Fibroblast of gingiva (primary cell): ENCODE data around the gene SHROOM3.

Experiments used
- DNase-seq: peaks from one replicate; pipeline ENCODE4 v3.0.0-alpha.2; 2011; ENCODE audit warnings: low read depth

SHROOM3 gene

DNA sequence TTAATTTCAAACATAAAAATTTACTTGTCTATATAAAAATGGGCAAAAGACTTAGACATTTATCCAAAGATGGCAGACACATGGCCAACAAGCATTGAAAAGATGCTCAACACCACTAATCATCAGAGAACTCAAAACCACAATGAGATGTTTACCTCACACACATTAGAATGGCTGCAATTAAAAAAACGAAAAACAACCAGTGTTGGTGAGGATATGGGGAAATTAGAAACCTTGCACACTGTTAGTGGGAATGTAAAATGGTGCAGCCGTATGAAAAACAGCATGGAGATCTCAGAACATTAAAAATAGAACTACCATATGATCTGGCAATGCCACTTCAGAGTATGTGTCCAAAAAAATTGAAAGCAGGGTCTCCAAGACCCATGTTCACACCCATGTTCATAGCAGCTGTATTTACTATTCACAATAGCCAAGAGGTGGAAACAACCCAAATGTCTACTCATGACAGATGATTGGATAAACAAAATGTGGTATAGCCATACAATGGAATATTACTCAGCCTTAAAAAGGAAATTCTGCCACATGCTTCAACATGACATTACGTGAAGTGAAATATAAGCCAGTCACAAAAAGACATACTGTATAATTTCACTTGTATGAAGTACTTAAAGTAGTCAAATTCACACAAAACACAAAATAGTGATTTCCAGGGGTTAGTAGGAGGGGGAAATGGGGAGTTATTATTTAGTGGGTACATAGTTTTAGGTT lies 316.7 kb downstream of the SHROOM3 start:
- no peak for DNase-seq

- peak; percentile 97 for DNase-seq
Observed at GRCh38 chr4:76752861-76753501, 318.0 kb downstream of the SHROOM3 start.

- DNase-seq = peak; percentile 91
Observed at GRCh38 chr4:76753814-76754213, 318.8 kb downstream of the SHROOM3 start.

DNA sequence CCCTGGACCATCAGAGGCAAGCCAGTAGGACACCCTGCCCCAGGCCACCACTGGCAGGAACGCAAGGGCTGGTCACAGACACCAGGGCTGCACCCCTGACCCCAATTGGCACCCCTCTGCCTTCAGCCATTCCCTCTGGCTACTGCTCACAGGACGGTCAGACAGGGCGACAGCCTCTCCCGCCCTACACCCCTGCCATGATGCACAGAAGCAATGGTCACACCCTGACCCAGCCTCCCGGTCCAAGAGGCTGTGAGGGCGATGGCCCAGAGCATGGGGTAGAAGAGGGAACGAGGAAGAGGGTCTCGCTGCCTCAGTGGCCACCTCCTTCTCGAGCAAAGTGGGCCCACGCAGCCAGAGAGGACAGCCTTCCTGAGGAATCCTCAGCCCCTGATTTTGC lies 319.4 kb downstream of the SHROOM3 start:
- DNase-seq = no peak

GRCh38 chr4:76755756-76756155 lies 320.7 kb downstream of the SHROOM3 start:
- DNase-seq = no peak

DNA sequence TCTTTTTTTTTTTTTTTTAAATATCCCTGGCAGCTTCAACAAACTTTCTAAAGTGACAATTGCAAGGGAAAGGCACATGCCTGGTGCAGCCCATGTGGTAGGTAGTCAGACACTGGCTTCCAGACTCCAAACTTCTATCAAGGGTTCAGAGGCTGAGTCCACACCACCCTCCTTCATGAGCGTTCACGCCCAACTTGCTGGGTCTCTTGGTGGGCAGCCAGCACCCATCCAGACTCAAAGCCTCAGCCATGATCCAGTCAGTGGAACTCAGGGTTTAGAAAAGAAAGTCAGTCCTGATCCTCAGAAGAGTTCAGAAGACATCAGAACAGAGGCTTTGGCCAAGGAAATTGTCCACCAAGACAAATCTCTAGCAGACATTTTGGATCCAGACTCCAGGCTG lies 321.4 kb downstream of the SHROOM3 start:
- DNase-seq = no peak

GRCh38 chr4:76757418-76757939 lies 322.4 kb downstream of the SHROOM3 start:
- no peak for DNase-seq

- peak; percentile 80 for DNase-seq
Observed at GRCh38 chr4:76758290-76758882, 323.4 kb downstream of the SHROOM3 start.

DNA sequence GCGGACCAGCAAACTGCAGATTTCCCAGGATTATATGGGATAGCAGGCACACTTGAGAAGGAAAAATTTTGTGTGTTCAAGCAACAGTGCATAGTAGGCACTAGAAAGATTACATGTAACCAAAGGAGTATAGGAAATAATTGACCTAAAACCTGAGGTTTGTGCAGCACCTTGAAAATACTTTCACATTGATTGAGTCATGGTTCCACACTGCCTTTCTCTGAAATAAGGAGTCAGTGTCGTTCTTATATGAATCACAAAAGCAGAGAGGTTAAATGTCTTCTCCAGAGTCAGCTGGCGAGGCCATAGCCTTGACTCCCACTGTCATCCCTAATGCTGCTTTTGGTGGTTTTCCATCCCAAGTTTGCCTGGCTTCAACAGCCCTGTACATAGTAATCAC lies 324.0 kb downstream of the SHROOM3 start:
- DNase-seq = no peak

DNA sequence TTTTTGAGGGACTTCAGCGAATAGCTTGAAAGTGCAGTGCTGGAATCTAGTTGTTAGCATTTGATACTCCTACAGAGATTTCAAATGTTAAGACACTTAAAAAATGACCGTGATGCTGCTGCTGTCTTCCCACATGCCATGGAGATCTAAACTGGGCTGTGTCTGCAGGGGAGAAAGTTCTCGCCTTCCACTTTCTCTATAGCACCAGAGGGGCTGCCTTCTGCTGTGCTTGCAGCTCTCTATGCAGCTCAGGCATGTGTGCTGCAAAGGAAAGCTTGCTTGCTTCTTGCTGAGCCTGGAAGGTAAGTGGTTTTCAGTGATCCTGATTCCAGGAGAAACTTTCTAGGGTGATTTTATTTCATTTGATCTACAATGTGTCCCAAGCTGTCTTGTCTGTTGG lies 325.2 kb downstream of the SHROOM3 start:
- no peak for DNase-seq

DNA sequence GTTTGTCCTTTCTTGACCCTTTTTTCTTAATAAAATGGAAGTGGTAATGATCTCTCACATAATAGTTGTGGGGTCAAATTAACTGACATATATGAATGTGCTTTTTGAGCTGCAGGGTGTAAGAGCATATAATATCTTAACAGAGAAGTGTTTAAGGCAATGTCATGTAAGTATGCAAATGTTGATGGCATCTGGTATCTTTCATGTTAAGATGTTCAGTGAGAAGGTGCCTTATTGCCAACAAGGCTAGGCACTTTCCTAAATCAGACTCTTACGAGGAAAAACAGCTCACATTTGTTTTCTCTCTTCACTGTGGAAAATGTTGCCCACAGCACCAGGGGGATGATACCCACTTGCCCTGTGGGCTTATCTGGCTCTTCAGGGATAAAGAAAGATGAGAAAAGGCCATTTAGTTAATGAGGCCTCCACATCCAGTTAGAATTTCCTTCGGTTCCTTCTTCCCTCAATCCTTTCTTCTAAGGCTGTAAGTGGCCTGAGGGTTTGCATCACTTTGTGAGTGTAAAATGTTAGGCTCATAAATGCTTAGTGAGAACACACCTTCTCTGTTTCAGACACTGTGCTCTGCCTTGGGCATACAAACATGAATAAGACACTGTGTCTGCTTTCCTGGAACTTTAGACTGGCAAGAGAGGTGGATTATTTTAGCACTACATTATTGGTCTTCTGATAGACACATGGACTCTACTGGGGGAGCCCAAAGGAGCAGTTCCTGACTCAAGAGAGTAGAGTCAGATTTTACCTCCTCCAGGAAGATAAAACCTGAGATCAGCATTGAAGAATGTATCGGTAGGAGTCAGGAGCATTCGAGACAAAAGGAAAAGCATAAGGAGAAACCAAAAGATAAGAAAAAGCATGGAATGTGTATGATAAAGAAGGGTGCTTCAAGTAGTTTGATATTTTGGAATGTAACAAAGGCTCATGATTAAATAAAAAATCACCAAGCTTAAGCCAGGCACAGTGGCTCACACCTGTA lies 327.4 kb downstream of the SHROOM3 start:
- no peak for DNase-seq

GRCh38 chr4:76764251-76764650 lies 329.2 kb downstream of the SHROOM3 start:
- peak; percentile 65 for DNase-seq

DNA sequence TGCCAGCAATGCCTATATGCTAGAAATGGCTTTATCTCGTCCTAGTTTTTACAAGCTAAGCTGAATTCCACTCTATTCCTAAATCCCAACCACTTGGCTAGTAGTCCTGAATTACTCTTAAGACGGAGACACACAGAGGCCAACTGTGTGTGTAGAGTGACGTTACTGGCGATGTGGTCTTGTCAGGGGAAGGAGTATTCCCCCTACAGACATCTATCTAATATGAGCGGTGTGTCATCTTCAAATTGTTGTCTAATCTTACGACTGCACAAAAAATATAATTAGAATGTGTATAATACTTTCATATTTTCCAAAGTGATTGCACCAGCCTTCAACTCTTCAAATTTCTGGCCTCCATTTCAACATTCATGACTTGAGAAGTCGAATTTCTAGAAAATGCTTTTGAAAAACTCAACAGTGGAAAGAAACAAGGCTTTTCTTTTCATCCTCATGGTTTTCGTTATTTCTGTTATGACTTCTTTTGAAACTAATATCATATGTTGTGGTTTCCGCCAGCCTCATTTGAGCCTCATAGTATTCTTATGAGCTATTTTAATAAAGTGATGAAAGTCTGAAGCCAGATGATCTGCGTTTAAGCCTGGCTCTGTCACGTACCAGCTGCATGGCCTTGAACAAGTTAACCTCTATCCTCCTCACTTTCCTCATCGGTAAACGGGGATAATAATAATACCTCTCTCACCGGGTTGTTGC lies 330.6 kb downstream of the SHROOM3 start:
- DNase-seq = peak; percentile 88

DNA sequence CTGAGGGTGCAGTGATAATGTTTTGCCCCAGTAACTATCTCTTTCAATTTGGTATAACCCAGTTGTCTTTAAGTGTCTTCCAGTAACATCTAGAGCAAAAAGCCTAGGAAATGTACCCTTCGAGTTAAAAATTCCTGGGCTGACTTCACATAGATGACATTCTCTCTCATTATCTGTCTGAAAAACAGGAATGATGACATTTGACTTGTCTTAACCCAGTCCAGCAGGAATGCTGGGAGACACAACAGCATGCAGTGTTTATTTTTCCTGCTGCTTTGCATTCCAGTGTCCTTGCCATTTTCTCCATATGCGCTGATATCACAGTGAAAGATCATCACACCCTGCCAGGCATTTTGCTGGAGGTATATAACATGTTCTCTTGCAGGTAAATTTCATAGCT lies 333.0 kb downstream of the SHROOM3 start:
- peak; percentile 53 for DNase-seq

DNA sequence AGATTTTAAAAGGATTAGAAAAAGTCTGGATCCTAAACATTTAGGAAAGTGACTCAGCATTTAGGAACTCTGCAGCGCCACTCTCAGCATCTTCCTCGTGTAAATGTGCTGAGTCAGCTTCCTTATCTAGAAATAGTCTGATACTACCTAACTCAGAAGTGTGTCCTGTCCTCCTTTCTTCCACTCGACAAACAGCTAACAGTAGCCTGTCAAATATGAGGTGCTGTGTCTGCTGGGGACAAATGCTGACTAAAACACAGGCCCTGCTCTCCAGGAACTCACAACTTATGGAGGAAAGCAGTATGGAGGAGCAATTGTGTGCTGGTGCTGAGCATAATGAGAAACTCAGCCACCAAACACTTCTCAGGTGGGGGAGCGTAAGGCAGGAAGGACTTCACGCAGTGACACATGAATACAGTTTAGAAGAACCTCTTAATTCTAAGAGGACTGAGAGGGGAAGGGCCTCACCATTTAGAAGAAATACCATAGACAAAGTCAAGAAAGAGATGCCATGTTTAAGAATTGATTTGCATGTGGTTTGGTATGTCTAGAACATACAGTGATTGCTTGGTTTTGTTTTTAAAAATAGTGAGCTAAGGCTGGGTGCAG lies 337.6 kb downstream of the SHROOM3 start:
- DNase-seq = peak; percentile 39

DNA sequence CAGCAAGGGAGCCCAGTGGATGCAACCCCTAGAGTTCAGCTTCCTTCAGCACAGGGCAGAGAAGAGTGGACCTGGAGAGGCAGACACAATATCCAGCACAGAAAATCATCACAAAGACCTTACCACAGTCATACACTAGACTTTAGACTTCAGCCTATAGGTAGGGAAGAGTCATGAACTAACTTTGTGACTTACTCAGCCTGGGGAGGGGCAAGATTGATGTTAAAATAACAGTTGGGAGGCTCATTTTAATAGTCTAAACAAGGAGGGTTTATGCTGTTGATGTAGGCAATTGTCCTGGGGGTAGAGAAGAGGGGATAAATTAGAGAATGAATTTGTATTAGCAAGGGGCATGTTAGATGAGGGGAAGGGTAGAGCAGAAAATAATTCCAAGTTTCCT lies 338.7 kb downstream of the SHROOM3 start:
- DNase-seq = no peak

DNA sequence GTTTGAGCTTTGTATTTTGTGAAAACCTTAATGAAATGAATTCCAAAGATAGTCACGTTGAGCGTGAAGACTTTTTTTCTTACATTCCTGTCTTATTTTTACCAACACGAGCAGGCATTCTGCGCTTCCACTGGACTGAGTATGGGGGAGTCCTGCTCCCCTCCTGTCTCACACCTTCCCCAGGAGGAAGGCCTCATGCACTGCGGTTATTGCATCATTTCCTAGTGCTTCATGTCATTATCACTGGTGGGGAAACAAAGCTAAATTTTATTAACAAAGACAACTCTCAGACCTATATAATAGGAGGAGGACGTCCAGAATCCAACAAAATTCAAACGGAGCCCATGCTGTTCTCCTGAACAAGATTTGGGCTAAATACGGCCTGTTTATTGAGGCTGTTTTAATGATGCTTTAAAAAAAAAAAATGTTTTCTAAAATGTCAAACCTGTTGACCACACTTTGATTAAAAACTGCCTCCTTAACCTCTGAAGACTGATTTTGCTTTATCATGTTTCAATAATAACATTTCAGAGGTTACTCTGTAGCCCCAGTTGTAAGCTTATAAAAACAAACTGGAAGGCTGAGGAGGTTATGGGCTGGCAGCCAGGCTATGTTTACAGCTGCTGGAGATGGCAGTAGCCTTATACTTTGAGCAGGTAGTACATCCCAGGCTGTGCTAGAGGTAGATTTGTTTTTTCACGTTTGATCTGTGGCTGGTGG lies 344.9 kb downstream of the SHROOM3 start:
- no peak for DNase-seq

GRCh38 chr4:76780781-76781697 lies 346.0 kb downstream of the SHROOM3 start:
- DNase-seq = peak; percentile 33
